ENCODE data around the gene AARSD1. TPM values are rescaled to one million over a fixed set of nuclear protein-coding genes. Genes with fewer than 3 reads are reported as not detected.

The AARSD1 gene
- total and polyA plus RNA-seq, 10 donors, result 13.1 to 55.6 (median 34.1) TPM

- H3K27me3 ChIP-seq (replicated peaks in 1 of 7), result no peaks in the 10 kb centered on the region
- intact Hi-C loops (cut with DNase I; ENCODE audit: low total_unique reads), result no loop called here
- H3K27ac ChIP-seq, result no peak overlapping the region
- TF ChIP-seq POLR2A (IDR thresholded peaks at IDR 0.05), result no peak
- TF ChIP-seq POLR2AphosphoS5 (IDR thresholded peaks at IDR 0.05), result no peak
- TF ChIP-seq CTCF (IDR thresholded peaks at IDR 0.05 in 8 of 11, conservative IDR thresholded peaks at IDR 0.05 in 3 of 11), result no peak
- no peak overlapping the region for H3K4me3 ChIP-seq
- H3K9me3 ChIP-seq, result no peaks in the 10 kb centered on the region
- H3K36me3 ChIP-seq, result peaks cover 3 to 74% (median 59%) of the 10 kb centered on the region in 6 donors
- no peak for DNase-seq
- WGBS, 5 donors, result 89 to 93% (median 92%) methylated on average over 5 of the region's 5 CpGs
- peaks cover 0 to 25% (median 8%) of the 10 kb centered on the region in 6 donors for H3K4me1 ChIP-seq
These were observed 28.6 kb upstream of the AARSD1 start for GRCh38 chr17:42992872-42993271.

GRCh38 chr17:42991471-42991870 lies 27.2 kb upstream of the AARSD1 start:
- Histone ChIP-seq H3K36me3 (peaks cover 3 to 88% (median 73%) of the 10 kb centered on the region in 6 donors), H3K4me3 (no peak overlapping the region), H3K9me3 (no peaks in the 10 kb centered on the region), H3K27ac (no peak overlapping the region), H3K4me1 (peaks cover 0 to 29% (median 8%) of the 10 kb centered on the region in 6 donors), H3K27me3 (replicated peaks in 1 of 7) (no peaks in the 10 kb centered on the region)
- DNase-seq, result no peak
- TF ChIP-seq CTCF (IDR thresholded peaks at IDR 0.05 in 8 of 11, conservative IDR thresholded peaks at IDR 0.05 in 3 of 11) (no peak), POLR2AphosphoS5 (IDR thresholded peaks at IDR 0.05) (no peak), POLR2A (IDR thresholded peaks at IDR 0.05) (no peak)
- intact Hi-C loops (cut with DNase I; ENCODE audit: low total_unique reads), result no loop called here
- WGBS, 5 donors, result 89 to 98% (median 95%) methylated on average over 6 of the region's 6 CpGs

- Histone ChIP-seq H3K4me1 (peaks cover 0 to 44% (median 21%) of the 10 kb centered on the region in 6 donors), H3K4me3 (no peak overlapping the region), H3K36me3 (peaks cover 3 to 98% (median 75%) of the 10 kb centered on the region in 6 donors), H3K27ac (peak overlapping the region in 1 of 8 donors; percentile 28), H3K27me3 (replicated peaks in 1 of 7) (no peaks in the 10 kb centered on the region), H3K9me3 (no peaks in the 10 kb centered on the region)
- TF ChIP-seq CTCF (IDR thresholded peaks at IDR 0.05 in 8 of 11, conservative IDR thresholded peaks at IDR 0.05 in 3 of 11), result no peak
- no peak for TF ChIP-seq POLR2A (IDR thresholded peaks at IDR 0.05)
- no peak for TF ChIP-seq POLR2AphosphoS5 (IDR thresholded peaks at IDR 0.05)
- intact Hi-C loops (cut with DNase I; ENCODE audit: low total_unique reads), result no loop called here
- DNase-seq, result no peak
- WGBS, 5 donors, result 80 to 88% (median 82%) methylated on average over 6 of the region's 6 CpGs
These were observed 25.7 kb upstream of the AARSD1 start for GRCh38 chr17:42989726-42990652.

GRCh38 chr17:42989141-42989540 lies 24.9 kb upstream of the AARSD1 start:
- Histone ChIP-seq H3K27ac (no peak overlapping the region), H3K27me3 (replicated peaks in 1 of 7) (no peaks in the 10 kb centered on the region), H3K4me1 (peaks cover 0 to 52% (median 29%) of the 10 kb centered on the region in 6 donors), H3K9me3 (no peaks in the 10 kb centered on the region), H3K36me3 (peaks cover 3 to 94% (median 75%) of the 10 kb centered on the region in 6 donors), H3K4me3 (no peak overlapping the region)
- WGBS, 5 donors, result 89 to 96% (median 94%) methylated on average over 5 of the region's 5 CpGs
- intact Hi-C loops (cut with DNase I; ENCODE audit: low total_unique reads), result no loop called here
- no peak for DNase-seq
- TF ChIP-seq CTCF (IDR thresholded peaks at IDR 0.05 in 8 of 11, conservative IDR thresholded peaks at IDR 0.05 in 3 of 11) (no peak), POLR2A (IDR thresholded peaks at IDR 0.05) (no peak), POLR2AphosphoS5 (IDR thresholded peaks at IDR 0.05) (no peak)
